Measurements from ENCODE around the gene ZDHHC9. TPM values are rescaled to one million over a fixed set of nuclear protein-coding genes. Genes with fewer than 3 reads are reported as not detected.
A peak's percentile ranks its signal among the peaks of the same experiment; 100 is the strongest.
"Not testable (repeated sequence)": the region's sequence is repeated elsewhere in the genome, so short reads cannot be mapped to it uniquely, and the experiment has no call there.

The ZDHHC9 gene
- 17.9 TPM for total RNA-seq
- long read RNA-seq, full-length matches to known transcripts = 11 of 14 reads
- long read RNA-seq, partial matches to known transcripts = 1 of 14 reads
- long read RNA-seq, other reads (novel, unspliced or antisense) = 2 of 14 reads

- intact Hi-C loops (cut with DNase I) = loop anchor here (5.0 to 10.0 kb wide), 3 partner anchors 64 to 236 kb away; partner anchors contain the start of genes BCORL1 and UTP14A
- ATAC-seq (peak; percentile 98), DNase-seq (ENCODE audit: missing footprints) (peak; percentile 93)
Observed at GRCh38 chrX:129843459-129844306, at the start of gene ZDHHC9. ZDHHC9 (minus strand) TSS chrX:129843886; CDS start chrX:129841945, 1,941 bp downstream.

- intact Hi-C loops (cut with DNase I) = no loop called here
- DNase-seq (ENCODE audit: missing footprints) (no peak), ATAC-seq (no peak)
Observed at GRCh38 chrX:129877401-129877800, 33.7 kb upstream of the ZDHHC9 start.

DNA sequence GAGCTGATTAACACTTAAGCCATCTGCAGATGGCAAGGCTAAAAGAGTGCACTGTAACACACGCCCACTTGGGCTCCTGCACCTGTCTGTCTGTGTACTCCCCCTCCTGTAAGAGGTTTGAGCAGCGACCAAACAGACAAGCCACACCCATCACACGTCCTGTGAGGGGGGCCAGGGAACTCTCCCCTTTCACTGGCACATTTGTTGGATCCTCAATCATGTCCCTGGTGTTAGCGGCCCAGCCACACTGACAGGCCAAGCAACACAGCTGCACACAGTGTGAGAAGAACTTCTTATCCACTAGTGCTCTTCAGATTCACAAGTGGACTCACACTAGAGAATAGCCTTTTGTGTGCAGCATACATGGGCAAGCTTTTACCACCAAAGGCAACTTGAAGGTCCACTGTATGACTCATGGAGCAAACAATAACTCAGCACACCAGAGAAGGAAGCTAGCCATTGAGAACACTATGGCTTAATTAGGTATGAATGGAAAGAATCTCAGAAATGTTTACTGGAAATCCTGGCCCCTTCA, 33.2 kb upstream of the ZDHHC9 start:
- ATAC-seq = no peak
- intact Hi-C loops (cut with DNase I) = no loop called here
- no peak for DNase-seq (ENCODE audit: missing footprints)

- DNase-seq (ENCODE audit: missing footprints) (no peak), ATAC-seq (no peak)
- intact Hi-C loops (cut with DNase I) = no loop called here
Observed at GRCh38 chrX:129875669-129876068, 32.0 kb upstream of the ZDHHC9 start.

- ATAC-seq (no peak), DNase-seq (ENCODE audit: missing footprints) (no peak)
- intact Hi-C loops (cut with DNase I) = no loop called here
Observed at GRCh38 chrX:129872524-129872923, 28.8 kb upstream of the ZDHHC9 start.

- DNase-seq (ENCODE audit: missing footprints); ATAC-seq; intact Hi-C loops (cut with DNase I): not testable (repeated sequence)
Observed at GRCh38 chrX:129866321-129866720, 22.6 kb upstream of the ZDHHC9 start.

DNA sequence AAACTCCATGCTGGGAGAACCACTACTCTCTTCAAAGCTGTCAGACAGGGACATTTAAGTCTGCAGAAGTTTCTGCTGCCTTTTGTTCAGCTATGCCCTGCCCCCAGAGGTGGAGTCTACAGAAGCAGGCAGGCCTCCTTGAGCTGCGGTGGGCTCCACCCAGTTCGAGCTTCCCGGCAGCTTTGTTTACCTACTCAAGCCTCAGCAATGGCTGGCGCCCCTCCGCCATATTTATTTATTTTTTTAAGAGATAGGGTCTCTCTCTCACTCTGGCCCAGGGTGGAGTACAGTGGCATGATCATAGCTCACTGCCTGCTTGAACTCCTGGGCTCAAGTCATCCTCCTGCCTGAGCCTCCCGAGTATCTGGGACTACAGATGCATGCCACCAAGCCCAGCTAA, 15.4 kb upstream of the ZDHHC9 start:
- intact Hi-C loops (cut with DNase I); DNase-seq (ENCODE audit: missing footprints); ATAC-seq: not testable (repeated sequence)

DNA sequence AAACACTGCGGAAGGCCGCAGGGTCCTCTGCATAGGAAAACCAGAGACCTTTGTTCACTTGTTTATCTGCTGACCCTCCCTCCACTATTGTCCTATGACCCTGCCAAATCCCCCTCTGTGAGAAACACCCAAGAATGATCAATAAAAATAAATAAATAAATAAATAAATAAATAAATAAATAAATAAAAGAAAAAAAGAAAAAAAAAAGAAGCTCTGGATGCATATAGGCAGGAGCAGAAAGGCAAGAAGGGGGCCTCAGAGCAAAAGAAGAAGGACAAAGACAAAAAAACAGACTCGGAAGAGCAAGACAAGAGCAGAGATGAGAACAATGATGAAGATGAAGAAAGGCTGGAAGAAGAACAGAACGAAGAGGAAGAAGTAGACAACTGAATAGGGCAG, 8.1 kb upstream of the ZDHHC9 start:
- ATAC-seq; DNase-seq (ENCODE audit: missing footprints); intact Hi-C loops (cut with DNase I): not testable (repeated sequence)

- no peak for ATAC-seq
- intact Hi-C loops (cut with DNase I) = loop anchor here (10.0 kb wide), 1 partner anchor 138 kb away; the partner anchor contains the start of gene BCORL1
- no peak for DNase-seq (ENCODE audit: missing footprints)
Observed at GRCh38 chrX:129846716-129847115, 3.0 kb upstream of the ZDHHC9 start.

DNA sequence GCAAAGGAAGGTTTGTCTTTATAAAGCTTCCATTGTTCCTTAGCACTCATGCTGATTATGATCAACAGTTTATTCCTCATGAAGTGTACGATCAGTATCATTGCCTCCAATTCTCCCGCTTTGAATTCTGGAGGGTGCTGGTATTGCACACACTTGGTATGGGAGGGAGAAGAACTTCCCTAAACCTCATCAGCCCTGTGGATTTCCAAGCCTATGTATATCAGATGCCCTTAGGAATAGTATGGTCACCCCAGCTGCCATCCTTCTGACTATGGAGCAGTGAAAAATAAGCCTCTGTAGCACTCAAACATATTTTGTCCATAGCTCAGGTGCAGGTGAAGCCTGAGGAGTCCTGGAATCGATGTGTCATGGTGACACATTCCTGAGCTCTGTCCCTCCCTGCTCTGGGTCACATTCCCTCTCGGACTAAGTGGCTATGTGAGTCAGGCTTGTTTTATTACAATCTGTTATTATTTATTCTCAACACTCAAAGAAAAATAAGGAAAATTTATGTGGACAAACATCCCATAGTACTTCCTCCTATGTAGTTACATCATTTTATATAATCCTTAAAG, 2.0 kb upstream of the ZDHHC9 start:
- DNase-seq (ENCODE audit: missing footprints) (no peak), ATAC-seq (no peak)
- intact Hi-C loops (cut with DNase I) = loop anchor here (10.0 kb wide), 1 partner anchor 139 kb away; the partner anchor contains the start of gene BCORL1

DNA sequence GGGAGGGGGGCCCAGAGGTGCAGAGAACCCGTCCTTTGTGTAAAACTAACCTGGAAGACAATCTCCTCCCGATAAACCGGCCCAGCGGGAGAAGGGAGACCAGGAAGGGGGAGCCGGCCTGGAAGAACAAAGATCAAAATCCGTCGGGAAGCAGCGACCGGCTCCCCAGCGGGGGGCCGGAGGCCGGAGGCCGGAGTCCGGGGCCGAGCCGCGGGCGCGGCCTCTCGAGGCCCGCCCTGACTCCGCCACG, 552 bp downstream of the ZDHHC9 start:
- no peak for ATAC-seq
- no peak for DNase-seq (ENCODE audit: missing footprints)
- intact Hi-C loops (cut with DNase I) = loop anchor here (5.0 to 10.0 kb wide), 3 partner anchors 64 to 236 kb away; partner anchors contain the start of genes BCORL1 and UTP14A

- no peak for DNase-seq (ENCODE audit: missing footprints)
- intact Hi-C loops (cut with DNase I) = loop anchor here (5.0 to 10.0 kb wide), 3 partner anchors 65 to 235 kb away; partner anchors contain the start of genes BCORL1 and UTP14A
- ATAC-seq = no peak
Observed at GRCh38 chrX:129842510-129843208, 1.0 kb downstream of the ZDHHC9 start.

- intact Hi-C loops (cut with DNase I) = loop anchor here (5.0 to 10.0 kb wide), 3 partner anchors 67 to 233 kb away; partner anchors contain the start of genes BCORL1 and UTP14A
- ATAC-seq = no peak
Observed at GRCh38 chrX:129840344-129840743, 3.3 kb downstream of the ZDHHC9 start.

DNA sequence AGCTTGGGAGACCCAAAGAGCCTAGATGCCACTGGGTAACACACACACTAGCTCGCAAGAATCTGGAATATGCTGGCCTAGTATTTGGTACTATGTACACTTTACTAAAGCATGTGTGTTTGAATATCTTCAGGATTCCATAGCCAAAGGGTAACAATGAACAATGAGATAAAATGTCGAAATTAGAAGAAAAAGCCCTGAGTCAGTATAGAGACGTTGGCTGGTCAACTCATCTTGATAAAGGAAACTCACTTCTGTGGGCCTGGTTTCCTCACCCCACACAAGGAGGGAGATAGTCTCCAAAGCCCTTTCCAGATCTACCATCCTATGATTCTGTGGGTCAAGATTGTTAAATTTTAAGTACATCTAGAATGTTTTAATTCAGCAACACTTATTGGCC, 6.9 kb downstream of the ZDHHC9 start:
- no peak for ATAC-seq
- DNase-seq (ENCODE audit: missing footprints) = no peak
- intact Hi-C loops (cut with DNase I) = no loop called here

More at GRCh38 chrX:129840344-129840743, 3.3 kb downstream of the ZDHHC9 start:
- DNase-seq (ENCODE audit: missing footprints) = no peak

DNA sequence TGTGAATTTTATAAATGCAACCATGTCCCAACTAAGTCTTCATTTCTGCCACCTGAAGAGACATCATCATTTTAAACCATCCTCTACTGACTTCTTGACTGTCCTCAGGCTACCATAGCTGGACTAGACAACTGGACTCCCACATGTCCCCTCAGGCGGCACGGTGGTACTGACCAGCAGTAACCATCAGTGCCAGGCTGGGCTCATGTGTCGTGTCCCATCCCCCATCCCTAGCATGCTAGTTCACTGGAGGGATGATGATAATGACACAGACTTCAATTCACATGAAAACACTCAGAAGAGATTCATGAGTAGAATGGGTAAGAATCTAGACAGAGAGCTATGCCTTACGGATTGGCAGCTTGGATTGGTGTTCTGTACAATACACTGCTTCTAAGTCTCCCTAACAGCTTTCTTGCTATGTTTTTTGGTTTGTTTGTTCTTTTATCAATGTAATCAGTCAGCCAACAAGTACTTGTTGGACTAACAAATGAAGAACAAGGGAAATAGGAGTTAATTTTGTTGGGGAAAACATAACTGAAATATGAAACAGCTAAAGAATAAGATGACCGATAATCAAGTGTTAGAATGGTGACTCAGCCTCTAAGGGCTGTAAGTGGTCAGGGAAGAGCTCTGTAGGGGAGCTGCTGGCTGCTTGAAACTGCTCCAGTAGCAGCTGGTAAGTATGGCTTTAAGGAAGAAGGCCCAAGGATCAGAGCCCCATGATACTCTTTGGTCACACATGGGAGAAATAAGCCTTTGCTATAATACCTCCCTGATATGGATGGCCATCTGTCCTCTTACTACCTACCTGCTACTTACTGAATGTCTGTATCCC, 10.3 kb downstream of the ZDHHC9 start:
- DNase-seq (ENCODE audit: missing footprints) (no peak), ATAC-seq (peak; percentile 54)
- intact Hi-C loops (cut with DNase I) = no loop called here

DNA sequence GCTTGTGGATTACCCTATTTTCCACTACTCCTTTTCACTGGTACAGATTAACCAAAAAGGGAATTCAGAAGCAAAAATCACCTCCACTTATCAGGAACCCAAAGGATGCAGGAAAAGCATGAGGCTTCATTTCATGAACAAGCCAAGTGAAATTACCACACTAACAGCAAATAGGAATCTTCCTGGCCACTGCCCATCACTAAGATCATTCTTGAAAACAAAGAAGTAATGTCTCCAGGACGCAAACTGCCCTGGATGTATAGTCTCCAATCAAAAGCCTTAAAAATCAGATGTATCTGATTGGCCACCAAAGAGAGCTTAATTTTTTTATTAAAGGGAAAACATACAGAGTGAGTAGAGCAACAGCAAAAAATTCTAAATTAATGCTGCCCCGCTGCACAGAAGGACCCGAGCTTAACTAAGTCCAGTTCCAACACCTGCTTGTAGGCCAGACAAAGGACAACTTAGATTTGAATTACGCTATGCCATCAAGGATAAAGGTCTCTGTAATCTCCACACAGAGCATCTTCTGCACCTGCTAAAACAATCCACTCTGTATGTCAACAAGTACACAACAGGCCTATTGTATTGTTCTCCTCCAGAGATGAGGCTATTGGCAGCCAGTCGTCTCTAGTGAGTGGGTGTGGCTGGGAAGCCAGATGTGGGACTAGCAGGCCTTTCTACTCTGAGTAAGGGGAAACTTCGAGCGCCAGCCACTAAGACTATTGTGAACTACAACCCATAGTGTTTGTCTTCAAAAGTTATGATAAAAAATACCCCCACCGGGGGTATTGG, 12.4 kb downstream of the ZDHHC9 start:
- DNase-seq (ENCODE audit: missing footprints) (no peak), ATAC-seq (peak; percentile 73)
- intact Hi-C loops (cut with DNase I) = no loop called here

GRCh38 chrX:129830494-129830893, 13.2 kb downstream of the ZDHHC9 start:
- DNase-seq (ENCODE audit: missing footprints) (no peak), ATAC-seq (no peak)
- intact Hi-C loops (cut with DNase I) = no loop called here
